HL-60 (cell line): Measurements from ENCODE around the gene DLL4.

Experiments used
- CTCF ChIP-seq: IDR thresholded peaks from one replicate; pipeline ENCODE4 v1.5.1; 2011; ENCODE audit warnings: low read length, control low read depth, inconsistent platforms; ENCODE audit not compliant: insufficient read depth
- GABPA ChIP-seq: IDR thresholded peaks from 2 replicates; pipeline ENCODE4 v1.6.1; 2012; ENCODE audit warnings: low read depth
- POLR2AphosphoS5 ChIP-seq: IDR thresholded peaks from 2 replicates; pipeline ENCODE4 v1.6.1; 2012; ENCODE audit warnings: low read depth
- REST ChIP-seq: IDR thresholded peaks from 2 replicates; pipeline ENCODE4 v1.6.1; 2012; ENCODE audit warnings: low read depth; ENCODE audit not compliant: insufficient replicate concordance
- SPI1 ChIP-seq: IDR thresholded peaks from 2 replicates; pipeline ENCODE4 v1.6.1; 2012; ENCODE audit warnings: low read depth, mild to moderate bottlenecking, borderline replicate concordance

- no peak for TF ChIP-seq CTCF
- TF ChIP-seq REST: no peak
- no peak for TF ChIP-seq SPI1
- TF ChIP-seq POLR2AphosphoS5: no peak
- TF ChIP-seq GABPA: no peak
Measured at GRCh38 chr15:40927495-40927872, 1.7 kb upstream of the DLL4 start.
